Astrocyte (in vitro differentiated cells and primary cell): ENCODE data around the gene C1orf35.

Experiments
- EZH2 ChIP-seq: IDR thresholded peaks from 2 replicates; pipeline ENCODE4 v1.6.1; 2012; ENCODE audit warnings: mild to moderate bottlenecking, low read length, inconsistent platforms; ENCODE audit not compliant: insufficient read depth
- TF ChIP-seq, protein P1 (sequence below): IDR thresholded peaks from 2 replicates; pipeline ENCODE4 v1.5.1; 2011; ENCODE audit warnings: low read depth, mild to moderate bottlenecking, inconsistent platforms, low read length, moderate library complexity; ENCODE audit not compliant: insufficient read depth

DNA sequence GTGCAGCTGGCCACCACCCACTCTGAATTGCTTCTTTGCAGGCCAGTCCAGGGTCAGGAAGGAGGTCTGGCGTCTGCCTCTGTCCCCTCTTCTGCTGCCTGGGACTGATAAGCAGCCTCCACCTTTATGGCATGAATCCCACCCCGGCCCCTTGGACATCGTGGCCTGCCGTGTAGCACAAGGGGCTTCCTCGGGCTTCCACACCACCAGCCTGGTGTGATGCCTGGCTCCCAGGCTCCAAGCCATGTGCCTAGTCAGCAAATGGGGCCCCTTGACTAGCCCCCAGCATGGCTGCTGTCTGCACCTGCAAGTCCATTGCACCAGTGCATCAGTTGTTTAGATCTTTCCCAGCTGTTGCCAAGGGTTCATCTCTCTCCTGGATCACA lies 30.5 kb downstream of the C1orf35 start:
- no peak for TF ChIP-seq EZH2
- TF ChIP-seq, protein P1, sequence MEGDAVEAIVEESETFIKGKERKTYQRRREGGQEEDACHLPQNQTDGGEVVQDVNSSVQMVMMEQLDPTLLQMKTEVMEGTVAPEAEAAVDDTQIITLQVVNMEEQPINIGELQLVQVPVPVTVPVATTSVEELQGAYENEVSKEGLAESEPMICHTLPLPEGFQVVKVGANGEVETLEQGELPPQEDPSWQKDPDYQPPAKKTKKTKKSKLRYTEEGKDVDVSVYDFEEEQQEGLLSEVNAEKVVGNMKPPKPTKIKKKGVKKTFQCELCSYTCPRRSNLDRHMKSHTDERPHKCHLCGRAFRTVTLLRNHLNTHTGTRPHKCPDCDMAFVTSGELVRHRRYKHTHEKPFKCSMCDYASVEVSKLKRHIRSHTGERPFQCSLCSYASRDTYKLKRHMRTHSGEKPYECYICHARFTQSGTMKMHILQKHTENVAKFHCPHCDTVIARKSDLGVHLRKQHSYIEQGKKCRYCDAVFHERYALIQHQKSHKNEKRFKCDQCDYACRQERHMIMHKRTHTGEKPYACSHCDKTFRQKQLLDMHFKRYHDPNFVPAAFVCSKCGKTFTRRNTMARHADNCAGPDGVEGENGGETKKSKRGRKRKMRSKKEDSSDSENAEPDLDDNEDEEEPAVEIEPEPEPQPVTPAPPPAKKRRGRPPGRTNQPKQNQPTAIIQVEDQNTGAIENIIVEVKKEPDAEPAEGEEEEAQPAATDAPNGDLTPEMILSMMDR: no peak
